ENCODE results near the gene PLCB2.

The PLCB2 gene

GRCh38 chr15:40301467-40302179 lies 6.1 kb downstream of the PLCB2 start:
- DNase-seq: no peak

GRCh38 chr15:40300771-40301170 lies 7.0 kb downstream of the PLCB2 start:
- no peak for DNase-seq

GRCh38 chr15:40300367-40300766 lies 7.4 kb downstream of the PLCB2 start:
- no peak for DNase-seq

GRCh38 chr15:40298216-40298935 lies 9.4 kb downstream of the PLCB2 start:
- DNase-seq: no peak

GRCh38 chr15:40297356-40297755 lies 10.4 kb downstream of the PLCB2 start:
- DNase-seq: no peak

GRCh38 chr15:40296561-40297230 lies 11.0 kb downstream of the PLCB2 start:
- no peak for DNase-seq

- no peak for DNase-seq
Measured at GRCh38 chr15:40295877-40296560, 11.7 kb downstream of the PLCB2 start.

GRCh38 chr15:40295297-40295696 lies 12.4 kb downstream of the PLCB2 start:
- DNase-seq: no peak

GRCh38 chr15:40293905-40294895 lies 13.5 kb downstream of the PLCB2 start:
- DNase-seq: no peak

GRCh38 chr15:40293006-40293405 lies 14.7 kb downstream of the PLCB2 start:
- DNase-seq: no peak

GRCh38 chr15:40292246-40292645 lies 15.5 kb downstream of the PLCB2 start:
- DNase-seq: no peak

- DNase-seq: peak; percentile 39
Measured at GRCh38 chr15:40290918-40291574, 16.7 kb downstream of the PLCB2 start.

GRCh38 chr15:40290545-40290917 lies 17.2 kb downstream of the PLCB2 start:
- no peak for DNase-seq

- DNase-seq: no peak
Measured at GRCh38 chr15:40289140-40289775, 18.5 kb downstream of the PLCB2 start.

GRCh38 chr15:40287968-40288367 lies 19.8 kb downstream of the PLCB2 start:
- DNase-seq: no peak

GRCh38 chr15:40287505-40287904 lies 20.2 kb downstream of the PLCB2 start:
- DNase-seq: no peak

- no peak for DNase-seq
Measured at GRCh38 chr15:40286794-40287193, 20.9 kb downstream of the PLCB2 start.

- no peak for DNase-seq
Measured at GRCh38 chr15:40286061-40286532, 21.6 kb downstream of the PLCB2 start.

GRCh38 chr15:40285554-40286011 lies 22.2 kb downstream of the PLCB2 start:
- DNase-seq: no peak

GRCh38 chr15:40285151-40285550 lies 22.6 kb downstream of the PLCB2 start:
- no peak for DNase-seq

Measured in NCI-H226 (cell line).